ENCODE measurements around the gene FAHD2A.

Gene FAHD2A

DNA sequence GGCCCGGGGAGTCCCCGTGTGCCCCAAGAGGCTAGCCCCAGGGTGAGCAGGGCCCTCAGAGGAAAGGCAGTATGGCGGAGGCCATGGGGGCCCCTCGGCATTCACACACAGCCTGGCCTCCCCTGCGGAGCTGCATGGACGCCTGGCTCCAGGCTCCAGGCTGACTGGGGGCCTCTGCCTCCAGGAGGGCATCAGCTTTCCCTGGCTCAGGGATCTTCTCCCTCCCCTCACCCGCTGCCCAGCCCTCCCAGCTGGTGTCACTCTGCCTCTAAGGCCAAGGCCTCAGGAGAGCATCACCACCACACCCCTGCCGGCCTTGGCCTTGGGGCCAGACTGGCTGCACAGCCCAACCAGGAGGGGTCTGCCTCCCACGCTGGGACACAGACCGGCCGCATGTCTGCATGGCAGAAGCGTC, 16.9 kb upstream of the FAHD2A start:
- H3K9ac ChIP-seq (ENCODE audit: low read depth, low read length), result no peak overlapping the region
- peaks cover 21% of the 10 kb centered on the region for H3K27me3 ChIP-seq (ENCODE audit: insufficient read depth, low read length)
- H3K36me3 ChIP-seq (ENCODE audit: insufficient read depth, low read length), result no peaks in the 10 kb centered on the region
- no peaks in the 10 kb centered on the region for H3K9me3 ChIP-seq (ENCODE audit: insufficient read depth, low read depth, low read length)
- H3K4me3 ChIP-seq (ENCODE audit: low read length), result no peak overlapping the region
- no peaks in the 10 kb centered on the region for H3K4me1 ChIP-seq (ENCODE audit: insufficient read depth, low read length)
- 88% methylated on average over 12 of the region's 12 CpGs for WGBS
- H3K27ac ChIP-seq (ENCODE audit: low read depth, low read length), result no peak overlapping the region

DNA sequence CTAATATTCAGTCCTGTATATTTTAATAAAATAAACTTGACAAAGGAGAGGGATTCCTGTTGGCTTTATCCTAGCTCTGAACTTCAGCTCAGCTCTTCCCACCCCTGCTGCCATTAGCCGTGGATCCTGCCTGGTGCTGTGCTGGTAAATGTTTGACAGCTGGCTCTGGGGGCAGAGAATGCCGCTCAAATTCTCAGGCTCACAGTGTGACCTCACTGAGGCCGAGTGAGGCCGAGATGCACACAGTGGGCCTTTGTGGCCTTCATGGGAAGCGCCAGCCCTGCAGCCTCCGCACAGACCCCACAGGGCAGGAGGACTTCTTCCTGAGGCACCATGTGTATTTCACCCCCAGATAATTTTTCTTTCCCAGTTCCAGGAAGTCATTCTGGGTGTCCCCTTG, 16.5 kb upstream of the FAHD2A start:
- WGBS, result 92% methylated on average over 6 of the region's 6 CpGs
- Histone ChIP-seq H3K27ac (ENCODE audit: low read depth, low read length) (no peak overlapping the region), H3K4me3 (ENCODE audit: low read length) (no peak overlapping the region), H3K27me3 (ENCODE audit: insufficient read depth, low read length) (peaks cover 21% of the 10 kb centered on the region), H3K36me3 (ENCODE audit: insufficient read depth, low read length) (no peaks in the 10 kb centered on the region), H3K4me1 (ENCODE audit: insufficient read depth, low read length) (no peaks in the 10 kb centered on the region), H3K9me3 (ENCODE audit: insufficient read depth, low read depth, low read length) (no peaks in the 10 kb centered on the region), H3K9ac (ENCODE audit: low read depth, low read length) (no peak overlapping the region)

DNA sequence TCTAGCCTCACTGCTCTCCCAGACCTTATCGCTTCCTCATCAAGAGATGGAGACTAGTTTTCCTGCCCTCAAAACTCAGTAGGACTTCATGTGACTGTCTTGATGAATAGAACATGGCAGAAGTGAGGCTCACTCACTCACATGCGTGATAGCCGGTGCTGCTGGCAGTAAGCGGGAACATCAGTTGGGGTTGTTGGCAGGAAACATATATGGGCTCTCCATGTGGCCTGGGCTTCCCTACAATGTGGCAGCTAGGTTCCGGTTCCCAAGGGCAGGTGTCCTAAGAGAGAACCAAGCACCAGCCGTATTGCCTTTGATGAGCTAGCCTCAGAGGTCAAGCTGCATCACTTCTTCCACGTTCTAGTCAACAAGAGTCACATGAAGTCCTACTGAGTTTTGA, 15.2 kb upstream of the FAHD2A start:
- H3K9ac ChIP-seq (ENCODE audit: low read depth, low read length), result no peak overlapping the region
- no peak overlapping the region for H3K27ac ChIP-seq (ENCODE audit: low read depth, low read length)
- no peaks in the 10 kb centered on the region for H3K36me3 ChIP-seq (ENCODE audit: insufficient read depth, low read length)
- H3K9me3 ChIP-seq (ENCODE audit: insufficient read depth, low read depth, low read length), result no peaks in the 10 kb centered on the region
- H3K4me3 ChIP-seq (ENCODE audit: low read length), result no peak overlapping the region
- H3K4me1 ChIP-seq (ENCODE audit: insufficient read depth, low read length), result no peaks in the 10 kb centered on the region
- peaks cover 21% of the 10 kb centered on the region for H3K27me3 ChIP-seq (ENCODE audit: insufficient read depth, low read length)
- 88% methylated on average over 7 of the region's 7 CpGs for WGBS

DNA sequence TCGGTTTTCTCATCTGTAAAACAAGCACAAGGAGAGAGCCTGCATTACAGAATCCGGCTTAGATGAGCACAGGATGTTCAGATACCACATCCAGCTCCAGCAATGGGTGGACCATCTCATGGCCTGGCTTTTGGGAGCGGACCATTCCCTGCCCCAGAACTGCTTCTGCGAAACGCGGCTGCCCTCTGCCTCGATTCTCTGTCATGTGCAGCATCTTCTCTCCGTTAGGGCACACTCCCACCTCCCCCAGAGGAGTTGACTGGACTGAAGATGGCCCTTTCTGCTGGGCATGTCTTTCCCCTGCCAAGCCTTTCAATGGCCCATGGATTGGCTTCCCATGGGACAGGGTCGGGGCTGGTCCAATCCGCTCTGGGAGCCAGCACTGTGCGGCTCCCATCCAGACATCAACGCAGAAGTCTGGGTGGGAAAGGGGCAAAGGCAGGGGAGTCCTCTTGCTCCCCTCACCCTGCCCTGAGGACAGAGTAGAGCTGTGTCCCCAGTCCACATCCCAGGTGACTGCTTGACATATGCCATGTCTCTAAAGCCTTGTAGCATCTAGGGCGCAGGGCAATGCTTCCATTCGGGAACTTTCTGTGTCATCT, 14.3 kb upstream of the FAHD2A start:
- Histone ChIP-seq H3K9me3 (ENCODE audit: insufficient read depth, low read depth, low read length) (no peaks in the 10 kb centered on the region), H3K4me1 (ENCODE audit: insufficient read depth, low read length) (no peaks in the 10 kb centered on the region), H3K36me3 (ENCODE audit: insufficient read depth, low read length) (no peaks in the 10 kb centered on the region), H3K9ac (ENCODE audit: low read depth, low read length) (no peak overlapping the region), H3K27me3 (ENCODE audit: insufficient read depth, low read length) (peaks cover 21% of the 10 kb centered on the region), H3K4me3 (ENCODE audit: low read length) (no peak overlapping the region), H3K27ac (ENCODE audit: low read depth, low read length) (no peak overlapping the region)
- WGBS, result 94% methylated on average over 14 of the region's 14 CpGs

DNA sequence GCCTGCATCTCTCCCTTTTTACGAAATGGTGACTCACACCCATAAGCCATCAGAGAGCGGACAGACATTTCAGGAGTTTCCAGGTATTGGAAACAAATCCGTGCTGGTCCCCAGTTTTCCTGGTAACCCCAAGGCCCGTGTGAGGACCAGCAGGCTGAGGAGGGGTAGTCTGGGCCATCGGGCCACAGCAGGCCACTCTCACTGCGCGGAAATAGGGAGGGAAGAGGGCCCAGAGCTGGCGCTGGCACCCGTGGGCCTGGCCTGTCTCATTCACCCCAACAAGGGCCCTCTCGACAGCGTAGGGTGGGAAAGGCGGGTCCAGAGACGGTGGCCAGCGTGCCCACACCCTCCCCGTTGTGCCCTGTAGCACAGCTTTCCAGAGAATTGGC, 13.7 kb upstream of the FAHD2A start:
- no peaks in the 10 kb centered on the region for H3K36me3 ChIP-seq (ENCODE audit: insufficient read depth, low read length)
- peak overlapping the region; percentile 51; the same call in 1 of the 2 replicates for H3K9ac ChIP-seq (ENCODE audit: low read depth, low read length)
- peak overlapping the region; percentile 27; the same call in 1 of the 2 replicates for H3K4me3 ChIP-seq (ENCODE audit: low read length)
- no peaks in the 10 kb centered on the region for H3K9me3 ChIP-seq (ENCODE audit: insufficient read depth, low read depth, low read length)
- no peak overlapping the region for H3K27ac ChIP-seq (ENCODE audit: low read depth, low read length)
- WGBS, result 48% methylated on average over 15 of the region's 15 CpGs
- H3K27me3 ChIP-seq (ENCODE audit: insufficient read depth, low read length), result peaks cover 21% of the 10 kb centered on the region
- no peaks in the 10 kb centered on the region for H3K4me1 ChIP-seq (ENCODE audit: insufficient read depth, low read length)

DNA sequence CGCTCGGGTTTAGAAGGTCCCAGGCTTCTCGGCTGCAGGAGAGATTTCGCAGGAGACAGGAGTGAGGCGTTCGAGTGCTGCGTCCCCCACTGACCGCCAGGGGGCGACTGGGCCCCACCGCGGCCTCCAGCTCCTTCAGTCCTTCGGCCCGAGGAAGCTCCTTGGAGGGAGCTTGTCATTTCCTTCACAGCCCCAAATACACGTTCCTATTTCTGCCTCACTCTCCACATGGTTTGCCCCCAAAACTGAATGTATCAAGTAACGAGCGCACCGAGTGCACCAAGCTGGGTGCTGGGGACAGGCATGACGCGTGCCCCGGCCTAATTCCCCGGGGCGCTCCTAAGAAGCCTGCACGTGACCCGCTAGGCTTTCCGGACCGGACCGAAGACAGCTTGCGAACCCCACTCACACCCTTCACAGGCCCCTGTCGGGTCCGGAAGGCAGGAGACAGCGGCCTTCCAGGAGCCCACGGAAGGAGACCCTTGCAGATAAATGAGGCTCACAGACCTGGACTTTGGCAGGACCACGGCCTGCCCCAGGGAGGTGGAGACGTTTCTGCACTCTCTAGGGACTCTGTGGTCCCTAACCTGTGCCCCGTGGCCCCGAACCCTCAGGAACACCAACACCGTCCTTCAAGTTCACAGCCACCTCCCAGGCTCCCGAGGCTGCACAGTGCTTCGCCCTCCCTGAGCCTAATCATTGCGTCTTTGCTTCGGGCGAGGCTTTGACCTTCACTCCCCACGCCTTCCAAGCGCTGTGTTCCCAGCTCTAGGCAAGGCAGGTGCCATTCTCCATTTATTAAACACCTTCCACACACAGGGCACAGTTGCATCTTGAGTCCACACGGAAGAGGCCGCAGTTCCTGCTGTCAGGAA, 13.0 kb upstream of the FAHD2A start:
- 65% methylated on average over 46 of the region's 46 CpGs for WGBS
- Histone ChIP-seq H3K27me3 (ENCODE audit: insufficient read depth, low read length) (peaks cover 21% of the 10 kb centered on the region), H3K4me3 (ENCODE audit: low read length) (peak overlapping the region; percentile 27; the same call in 1 of the 2 replicates), H3K4me1 (ENCODE audit: insufficient read depth, low read length) (no peaks in the 10 kb centered on the region), H3K27ac (ENCODE audit: low read depth, low read length) (no peak overlapping the region), H3K9me3 (ENCODE audit: insufficient read depth, low read depth, low read length) (no peaks in the 10 kb centered on the region), H3K9ac (ENCODE audit: low read depth, low read length) (no peak overlapping the region; the same call in 1 of the 2 replicates), H3K36me3 (ENCODE audit: insufficient read depth, low read length) (no peaks in the 10 kb centered on the region)

DNA sequence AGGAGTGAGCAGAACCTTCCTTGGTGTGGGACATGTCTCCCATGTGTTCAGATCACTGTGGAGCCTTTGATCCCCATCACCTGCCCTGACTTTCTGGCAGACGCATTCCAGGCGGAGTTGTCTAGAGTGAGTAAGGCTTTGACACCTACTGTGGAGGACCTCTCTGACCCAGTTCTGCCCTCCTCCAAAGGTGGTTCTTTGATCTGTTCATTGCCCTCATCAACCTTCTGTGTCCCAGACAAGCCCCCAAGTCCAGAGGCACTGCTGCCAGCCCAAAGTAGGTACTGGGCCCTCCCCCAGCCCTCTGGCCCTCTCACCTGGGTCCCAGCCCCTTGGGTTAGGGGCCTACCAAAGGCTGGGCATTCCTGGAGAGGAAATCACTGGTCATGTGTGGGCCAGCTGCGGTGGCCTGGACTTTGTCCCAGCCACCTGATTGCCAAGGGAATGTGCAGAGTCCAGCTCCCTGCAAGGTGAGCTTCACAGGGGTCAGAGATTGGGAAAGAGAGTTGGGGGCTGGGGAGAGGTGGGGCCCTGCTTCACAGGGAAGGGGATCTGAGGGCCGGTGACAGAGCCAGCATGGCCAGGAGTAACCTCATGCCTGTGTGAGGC, 12.1 kb upstream of the FAHD2A start:
- H3K27ac ChIP-seq (ENCODE audit: low read depth, low read length), result no peak overlapping the region
- no peak overlapping the region for H3K9ac ChIP-seq (ENCODE audit: low read depth, low read length)
- H3K9me3 ChIP-seq (ENCODE audit: insufficient read depth, low read depth, low read length), result no peaks in the 10 kb centered on the region
- H3K36me3 ChIP-seq (ENCODE audit: insufficient read depth, low read length), result no peaks in the 10 kb centered on the region
- 95% methylated on average over 4 of the region's 4 CpGs for WGBS
- peaks cover 21% of the 10 kb centered on the region for H3K27me3 ChIP-seq (ENCODE audit: insufficient read depth, low read length)
- H3K4me3 ChIP-seq (ENCODE audit: low read length), result no peak overlapping the region
- H3K4me1 ChIP-seq (ENCODE audit: insufficient read depth, low read length), result no peaks in the 10 kb centered on the region

DNA sequence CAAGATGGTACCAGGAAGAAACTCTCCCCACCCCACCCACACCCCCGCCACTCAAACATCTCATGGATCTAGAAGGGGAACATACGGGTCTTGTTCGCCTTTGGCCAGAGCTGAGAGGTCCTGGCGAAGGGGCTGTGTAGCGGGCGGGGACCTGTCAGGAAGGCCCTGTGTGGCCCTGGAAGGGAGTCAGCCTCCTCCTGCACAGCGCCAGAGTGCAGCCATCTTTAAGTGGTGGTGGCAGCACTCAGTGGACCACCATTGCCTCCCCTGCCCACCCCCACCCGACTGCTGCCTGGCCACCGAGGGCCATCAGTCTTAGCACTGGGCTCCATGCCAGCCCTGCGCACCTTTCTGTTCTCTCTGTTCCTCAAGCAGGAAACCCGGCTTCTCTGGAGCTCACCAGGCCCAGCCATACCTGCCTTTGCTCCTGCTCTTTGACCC, 11.6 kb upstream of the FAHD2A start:
- Histone ChIP-seq H3K4me3 (ENCODE audit: low read length) (no peak overlapping the region), H3K27me3 (ENCODE audit: insufficient read depth, low read length) (peaks cover 21% of the 10 kb centered on the region), H3K9ac (ENCODE audit: low read depth, low read length) (no peak overlapping the region), H3K36me3 (ENCODE audit: insufficient read depth, low read length) (no peaks in the 10 kb centered on the region), H3K4me1 (ENCODE audit: insufficient read depth, low read length) (no peaks in the 10 kb centered on the region), H3K9me3 (ENCODE audit: insufficient read depth, low read depth, low read length) (no peaks in the 10 kb centered on the region), H3K27ac (ENCODE audit: low read depth, low read length) (no peak overlapping the region)
- 89% methylated on average over 11 of the region's 11 CpGs for WGBS

DNA sequence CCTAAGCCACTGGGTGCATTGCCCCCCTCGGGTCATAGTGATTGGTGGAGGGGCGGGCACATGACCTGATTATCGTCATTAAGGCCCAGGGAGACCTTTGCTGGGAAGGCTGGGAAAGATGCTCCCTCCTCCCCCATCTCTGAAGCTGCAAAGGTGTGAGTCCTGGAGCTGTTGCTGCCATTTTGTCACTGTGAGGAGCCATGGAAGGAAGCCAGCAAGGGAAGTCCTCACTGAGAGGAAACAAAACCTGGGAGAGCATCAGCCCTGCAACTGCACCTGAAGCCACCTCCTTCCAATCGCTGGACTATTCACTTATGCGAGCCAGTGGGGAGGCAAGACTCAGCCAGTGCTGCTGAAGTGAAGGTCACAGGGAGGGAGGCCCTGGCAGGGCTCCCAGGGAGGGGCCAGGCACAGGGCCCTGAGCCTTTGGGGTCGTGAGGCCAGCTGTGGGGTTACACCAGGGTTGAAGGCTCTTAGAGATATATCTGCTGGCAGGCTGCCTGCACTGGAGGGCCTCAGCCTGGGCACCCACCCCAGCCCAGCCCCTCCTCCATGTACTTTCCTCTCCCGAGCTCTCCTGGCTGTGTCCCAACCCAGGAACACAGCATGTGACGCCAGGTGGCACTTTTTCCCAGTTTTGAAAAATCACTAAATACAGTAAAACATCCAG, 10.7 kb upstream of the FAHD2A start:
- Histone ChIP-seq H3K36me3 (ENCODE audit: insufficient read depth, low read length) (no peaks in the 10 kb centered on the region), H3K4me3 (ENCODE audit: low read length) (no peak overlapping the region), H3K27ac (ENCODE audit: low read depth, low read length) (no peak overlapping the region), H3K27me3 (ENCODE audit: insufficient read depth, low read length) (peaks cover 21% of the 10 kb centered on the region), H3K4me1 (ENCODE audit: insufficient read depth, low read length) (no peaks in the 10 kb centered on the region), H3K9ac (ENCODE audit: low read depth, low read length) (no peak overlapping the region), H3K9me3 (ENCODE audit: insufficient read depth, low read depth, low read length) (no peaks in the 10 kb centered on the region)
- 85% methylated on average over 8 of the region's 8 CpGs for WGBS

DNA sequence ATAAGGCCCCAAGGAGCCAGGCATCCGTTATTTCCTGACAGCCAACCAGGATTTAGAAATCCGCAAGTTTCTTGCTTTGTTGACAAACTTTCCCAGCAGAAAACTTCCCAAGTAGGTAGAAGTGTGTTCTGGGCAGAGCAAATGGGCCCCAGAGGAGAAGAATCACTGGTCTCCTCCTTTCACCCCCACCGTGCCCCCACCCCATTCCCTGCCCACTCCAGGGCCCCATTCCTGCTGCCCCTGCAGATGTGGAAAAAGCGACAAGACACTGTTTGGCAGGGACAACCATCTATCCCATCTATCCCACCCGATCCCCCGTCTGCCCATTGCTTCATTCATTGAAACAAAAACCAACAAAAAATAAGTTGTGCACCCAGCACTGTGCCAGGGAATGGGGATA, 10.2 kb upstream of the FAHD2A start:
- WGBS, result 93% methylated on average over 6 of the region's 6 CpGs
- Histone ChIP-seq H3K4me1 (ENCODE audit: insufficient read depth, low read length) (no peaks in the 10 kb centered on the region), H3K36me3 (ENCODE audit: insufficient read depth, low read length) (no peaks in the 10 kb centered on the region), H3K9ac (ENCODE audit: low read depth, low read length) (no peak overlapping the region), H3K4me3 (ENCODE audit: low read length) (no peak overlapping the region), H3K27me3 (ENCODE audit: insufficient read depth, low read length) (peaks cover 21% of the 10 kb centered on the region), H3K27ac (ENCODE audit: low read depth, low read length) (no peak overlapping the region), H3K9me3 (ENCODE audit: insufficient read depth, low read depth, low read length) (no peaks in the 10 kb centered on the region)
